Measurements from ENCODE around the gene TMPRSS9. TPM values are rescaled to one million over a fixed set of nuclear protein-coding genes. Genes with fewer than 3 reads are reported as not detected.

The TMPRSS9 gene
- total RNA-seq, 1 experiment from 2014 or later = 0.57 TPM

DNA sequence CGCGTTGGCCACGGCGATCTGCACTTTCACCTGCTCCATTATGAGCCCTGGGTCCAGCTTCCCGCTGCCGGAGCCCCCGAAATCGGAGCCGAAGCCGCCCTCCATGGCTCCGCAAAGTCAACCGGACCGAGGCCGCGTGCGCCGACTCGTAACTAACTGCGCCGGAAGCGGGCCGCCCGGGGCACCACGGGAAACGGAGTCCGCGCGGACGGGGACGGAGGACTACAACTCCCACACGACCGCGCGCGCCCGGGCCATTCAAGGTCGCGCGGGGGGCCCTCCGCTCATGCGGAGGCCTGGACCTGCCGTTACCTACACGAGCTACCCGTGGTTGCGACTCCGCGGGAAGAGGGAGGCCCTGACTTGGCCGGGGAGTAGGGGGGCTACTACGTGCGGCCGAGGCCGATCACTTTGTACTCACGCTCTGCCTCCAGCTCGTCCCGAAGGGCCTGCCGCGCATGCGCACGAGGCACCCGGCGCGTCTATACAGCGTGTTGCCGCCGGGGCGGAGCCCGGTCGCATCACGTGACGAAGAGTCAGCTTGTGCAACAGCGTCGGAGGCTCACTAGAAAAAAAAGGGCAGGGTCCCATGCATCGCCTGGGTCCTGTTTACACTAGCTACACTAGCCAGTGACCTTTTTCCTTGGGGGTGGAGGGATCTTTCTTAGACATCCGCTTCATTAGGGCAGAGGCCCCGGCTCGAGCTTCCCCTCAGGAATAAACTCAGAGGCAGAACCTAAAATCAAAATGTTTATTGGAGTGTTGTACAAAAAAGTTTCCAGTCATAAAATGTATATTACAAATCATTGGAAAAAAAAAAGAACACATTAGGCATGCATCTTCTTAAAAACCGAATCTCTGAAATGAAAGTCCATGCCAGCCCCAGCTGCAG lies 67.6 kb downstream of the TMPRSS9 start, which contains the start of gene TIMM13 (continued):
- TF ChIP-seq, protein P1, sequence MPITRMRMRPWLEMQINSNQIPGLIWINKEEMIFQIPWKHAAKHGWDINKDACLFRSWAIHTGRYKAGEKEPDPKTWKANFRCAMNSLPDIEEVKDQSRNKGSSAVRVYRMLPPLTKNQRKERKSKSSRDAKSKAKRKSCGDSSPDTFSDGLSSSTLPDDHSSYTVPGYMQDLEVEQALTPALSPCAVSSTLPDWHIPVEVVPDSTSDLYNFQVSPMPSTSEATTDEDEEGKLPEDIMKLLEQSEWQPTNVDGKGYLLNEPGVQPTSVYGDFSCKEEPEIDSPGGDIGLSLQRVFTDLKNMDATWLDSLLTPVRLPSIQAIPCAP (CRISPR knock-in tag; IDR thresholded peaks at IDR 0.05) = no peak
- TF ChIP-seq ZNF138 (CRISPR knock-in tag; conservative IDR thresholded peaks at IDR 0.05) = no peak
- TF ChIP-seq SOX15 (CRISPR knock-in tag; IDR thresholded peaks at IDR 0.05) = no peak
- no peak for TF ChIP-seq TEAD4 (CRISPR knock-in tag; IDR thresholded peaks at IDR 0.05)
- no peak for TF ChIP-seq ZNF423 (CRISPR knock-in tag; IDR thresholded peaks at IDR 0.05)
- peak; percentile 98 for TF ChIP-seq CREM (CRISPR knock-in tag; IDR thresholded peaks at IDR 0.05)
- no peak for TF ChIP-seq OVOL2 (CRISPR knock-in tag; IDR thresholded peaks at IDR 0.05; ENCODE audit: borderline replicate concordance)
- TF ChIP-seq KAT7 (CRISPR knock-in tag; IDR thresholded peaks at IDR 0.05; ENCODE audit: borderline replicate concordance) = 0 out of 2 replicates have a peak, but pooled peaks have one; percentile 41
- no peak for TF ChIP-seq ZNF121 (CRISPR knock-in tag; IDR thresholded peaks at IDR 0.05)
- TF ChIP-seq ZNF317 (CRISPR knock-in tag; IDR thresholded peaks at IDR 0.05; ENCODE audit: borderline replicate concordance, low read depth) = 0 out of 2 replicates have a peak, but pooled peaks have one; percentile 29
- peak; percentile 48; the same call in 1 of the 2 replicates for TF ChIP-seq SP1 (CRISPR knock-in tag; conservative IDR thresholded peaks at IDR 0.05)
- TF ChIP-seq, protein P2, sequence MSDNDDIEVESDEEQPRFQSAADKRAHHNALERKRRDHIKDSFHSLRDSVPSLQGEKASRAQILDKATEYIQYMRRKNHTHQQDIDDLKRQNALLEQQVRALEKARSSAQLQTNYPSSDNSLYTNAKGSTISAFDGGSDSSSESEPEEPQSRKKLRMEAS (CRISPR knock-in tag; IDR thresholded peaks at IDR 0.05) = peak; percentile 88
- TF ChIP-seq CBFB (CRISPR knock-in tag; IDR thresholded peaks at IDR 0.05; ENCODE audit: low read depth) = 0 out of 2 replicates have a peak, but pooled peaks have one; percentile 29
- TF ChIP-seq NR3C1 (CRISPR knock-in tag; conservative IDR thresholded peaks at IDR 0.05; ENCODE audit: low read depth) = no peak
- no peak; the same call in 1 of the 2 replicates for TF ChIP-seq ZNF219 (CRISPR knock-in tag; IDR thresholded peaks at IDR 0.05; ENCODE audit: borderline replicate concordance)
- TF ChIP-seq ZNF416 (CRISPR knock-in tag; IDR thresholded peaks at IDR 0.05) = peak; percentile 87; the same call in 1 of the 2 replicates
- TF ChIP-seq ATF3 (CRISPR knock-in tag; conservative IDR thresholded peaks at IDR 0.05) = no peak
- peak; percentile 71 for TF ChIP-seq FOXK1 (CRISPR knock-in tag; IDR thresholded peaks at IDR 0.05)
- TF ChIP-seq ZBTB43 (CRISPR knock-in tag; IDR thresholded peaks at IDR 0.05) = no peak
- TF ChIP-seq ELF4 (CRISPR knock-in tag; IDR thresholded peaks at IDR 0.05; ENCODE audit: low read depth) = no peak
- TF ChIP-seq ZNF281 (CRISPR knock-in tag; IDR thresholded peaks at IDR 0.05) = no peak
- no peak for TF ChIP-seq TCF7 (CRISPR knock-in tag; IDR thresholded peaks at IDR 0.05; ENCODE audit: low read depth)
- TF ChIP-seq NFATC4 (CRISPR knock-in tag; IDR thresholded peaks at IDR 0.05) = peak; percentile 44
- TF ChIP-seq RELA (CRISPR knock-in tag; IDR thresholded peaks at IDR 0.05; ENCODE audit: borderline replicate concordance) = no peak
- TF ChIP-seq NR2C2 (CRISPR knock-in tag; IDR thresholded peaks at IDR 0.05) = no peak
- no peak; the same call in 1 of the 2 replicates for TF ChIP-seq JUN (CRISPR knock-in tag; IDR thresholded peaks at IDR 0.05)
- no peak; the same call in 1 of the 2 replicates for TF ChIP-seq ETV6 (CRISPR knock-in tag; IDR thresholded peaks at IDR 0.05)
- no peak for TF ChIP-seq TP53 (CRISPR knock-in tag; IDR thresholded peaks at IDR 0.05)
- TF ChIP-seq HMGA2 (CRISPR knock-in tag; IDR thresholded peaks at IDR 0.05) = no peak
- TF ChIP-seq NR1H2 (CRISPR knock-in tag; IDR thresholded peaks at IDR 0.05) = no peak
- TF ChIP-seq, protein P3, sequence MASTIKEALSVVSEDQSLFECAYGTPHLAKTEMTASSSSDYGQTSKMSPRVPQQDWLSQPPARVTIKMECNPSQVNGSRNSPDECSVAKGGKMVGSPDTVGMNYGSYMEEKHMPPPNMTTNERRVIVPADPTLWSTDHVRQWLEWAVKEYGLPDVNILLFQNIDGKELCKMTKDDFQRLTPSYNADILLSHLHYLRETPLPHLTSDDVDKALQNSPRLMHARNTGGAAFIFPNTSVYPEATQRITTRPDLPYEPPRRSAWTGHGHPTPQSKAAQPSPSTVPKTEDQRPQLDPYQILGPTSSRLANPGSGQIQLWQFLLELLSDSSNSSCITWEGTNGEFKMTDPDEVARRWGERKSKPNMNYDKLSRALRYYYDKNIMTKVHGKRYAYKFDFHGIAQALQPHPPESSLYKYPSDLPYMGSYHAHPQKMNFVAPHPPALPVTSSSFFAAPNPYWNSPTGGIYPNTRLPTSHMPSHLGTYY (CRISPR knock-in tag; IDR thresholded peaks at IDR 0.05) = 0 out of 2 replicates have a peak, but pooled peaks have one; percentile 68
- TF ChIP-seq GABPB1 (CRISPR knock-in tag; IDR thresholded peaks at IDR 0.05) = peak; percentile 90
- TF ChIP-seq NFYB (CRISPR knock-in tag; conservative IDR thresholded peaks at IDR 0.05; ENCODE audit: low read depth) = no peak

Measured in WTC11 (cell line).